ENCODE results near the gene MPHOSPH10.
"Not testable (repeated sequence)": the region's sequence is repeated elsewhere in the genome, so short reads cannot be mapped to it uniquely, and the experiment has no call there.

MPHOSPH10 gene

DNA sequence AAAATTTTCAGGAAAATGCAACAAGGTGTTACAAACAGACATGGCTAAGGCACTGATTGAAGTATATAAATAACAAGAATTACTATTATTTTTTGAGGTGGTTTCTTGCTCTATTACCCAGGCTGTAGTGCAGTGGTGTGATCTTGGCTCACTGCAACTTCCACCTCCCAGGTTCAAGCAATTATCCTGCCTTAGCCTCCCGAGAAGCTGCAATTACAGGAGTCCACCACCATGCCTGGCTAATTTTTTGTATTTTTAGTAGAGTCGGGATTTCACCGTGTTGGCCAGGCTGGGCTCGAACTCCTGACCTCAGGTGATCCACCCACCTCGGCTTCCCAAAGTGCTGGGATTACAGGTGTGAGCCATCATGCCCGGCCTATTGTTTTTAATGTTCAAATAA is 24.0 kb upstream of the MPHOSPH10 start:
- not testable (repeated sequence) for H3K27me3 Mint-ChIP-seq; H3K4me3 Mint-ChIP-seq; H3K27ac Mint-ChIP-seq; H3K9me3 Mint-ChIP-seq; DNase-seq; ATAC-seq (replicated peaks); H3K4me1 Mint-ChIP-seq
- H3K36me3 Mint-ChIP-seq: peaks cover 10 to 15% of the 10 kb centered on the region in 2 donors

DNA sequence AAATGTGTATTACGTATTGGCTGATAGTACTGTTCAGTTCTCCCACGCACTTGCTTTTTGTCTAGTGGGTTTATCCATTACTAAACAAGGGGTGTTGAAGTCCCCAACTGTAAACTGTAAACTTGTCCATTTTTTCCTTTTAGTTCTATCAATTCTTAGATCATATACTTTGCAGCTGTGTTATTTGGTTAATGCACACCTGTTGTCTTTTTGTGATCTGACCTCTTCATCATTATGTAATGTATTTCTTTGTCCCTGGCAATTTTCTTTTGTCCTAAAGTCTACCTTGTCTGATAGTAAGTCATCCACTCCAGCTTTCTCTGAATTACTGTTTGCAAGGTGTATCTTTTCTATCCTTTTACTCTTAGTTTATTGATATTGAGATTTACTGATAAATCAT is 22.3 kb upstream of the MPHOSPH10 start:
- Mint-ChIP-seq H3K27ac (no peak overlapping the region), H3K36me3 (peaks cover 10 to 19% of the 10 kb centered on the region in 2 donors), H3K27me3 (no peaks in the 10 kb centered on the region), H3K4me3 (no peak overlapping the region), H3K9me3 (peaks cover 4 to 5% of the 10 kb centered on the region in 2 donors), H3K4me1 (no peaks in the 10 kb centered on the region)
- ATAC-seq (replicated peaks) (no peak), DNase-seq (no peak)

DNA sequence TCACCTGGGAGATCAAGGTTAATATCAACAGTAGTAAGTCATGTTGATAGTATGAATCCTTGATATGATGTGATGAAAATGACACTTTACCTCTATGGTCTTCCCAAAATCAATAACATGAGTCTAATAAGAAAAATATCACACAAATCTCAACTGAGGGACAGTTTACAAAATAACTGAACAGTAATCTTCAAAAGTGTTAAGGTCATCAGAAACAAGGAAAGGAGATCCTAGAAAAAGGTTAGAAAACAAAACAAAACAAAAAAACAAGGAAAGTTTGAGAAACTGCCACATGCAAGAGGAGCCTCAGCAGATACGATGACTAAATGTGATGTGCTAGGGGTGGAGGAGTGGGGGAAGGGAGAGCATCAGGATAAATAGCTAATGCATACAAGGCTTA is 16.6 kb upstream of the MPHOSPH10 start:
- H3K36me3 Mint-ChIP-seq: peaks cover 23 to 41% of the 10 kb centered on the region in 2 donors
- DNase-seq (no peak), ATAC-seq (replicated peaks) (no peak)
- H3K4me3 Mint-ChIP-seq: no peak overlapping the region
- no peak overlapping the region for H3K27ac Mint-ChIP-seq
- H3K4me1 Mint-ChIP-seq: peaks cover 0 to 8% of the 10 kb centered on the region in 2 donors
- no peaks in the 10 kb centered on the region for H3K9me3 Mint-ChIP-seq
- H3K27me3 Mint-ChIP-seq: no peaks in the 10 kb centered on the region

DNA sequence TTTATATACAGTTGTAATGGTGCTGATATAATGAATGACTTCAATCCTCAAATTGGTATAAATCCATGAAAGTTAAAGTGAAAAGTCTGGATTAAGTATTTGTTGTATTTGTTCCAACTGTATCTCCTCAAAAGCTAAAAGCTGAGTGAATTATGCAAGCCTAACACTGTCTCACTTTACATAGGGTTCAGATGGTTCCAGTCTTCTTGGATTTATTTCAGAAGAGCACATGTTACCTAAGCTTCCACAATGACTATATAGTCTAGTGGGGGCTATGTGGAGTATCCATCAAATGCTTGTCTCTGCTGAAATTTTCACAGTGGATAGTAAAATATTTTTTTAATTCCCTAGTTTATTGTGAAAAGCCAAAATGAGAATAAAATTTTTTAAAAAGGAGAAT is 13.4 kb upstream of the MPHOSPH10 start:
- Mint-ChIP-seq H3K4me1 (peaks cover 0 to 9% of the 10 kb centered on the region in 2 donors), H3K36me3 (peaks cover 28 to 63% of the 10 kb centered on the region in 2 donors), H3K27me3 (no peaks in the 10 kb centered on the region), H3K4me3 (no peak overlapping the region), H3K9me3 (no peaks in the 10 kb centered on the region), H3K27ac (no peak overlapping the region)
- DNase-seq: no peak
- ATAC-seq (replicated peaks): no peak

DNA sequence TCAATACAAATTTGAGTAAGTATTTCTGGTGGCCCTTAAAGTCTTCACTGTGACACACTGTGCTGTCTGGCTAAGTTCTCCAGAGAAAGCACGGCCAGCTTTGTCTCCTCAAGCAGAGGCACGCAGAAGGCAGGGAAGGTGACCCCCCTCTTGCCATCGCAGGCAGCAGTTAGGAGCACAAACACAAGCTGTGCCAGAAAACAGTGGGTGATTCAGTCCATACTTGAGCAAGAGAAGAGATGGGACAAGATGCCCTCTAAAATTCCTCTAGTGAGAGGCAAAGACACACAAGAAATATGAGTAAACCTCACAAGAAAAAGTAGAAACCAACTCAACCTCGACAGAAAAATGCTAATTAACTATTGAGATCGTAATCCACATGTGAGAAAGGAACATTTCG is 10.2 kb upstream of the MPHOSPH10 start:
- Mint-ChIP-seq H3K4me3 (no peak overlapping the region), H3K27ac (no peak overlapping the region), H3K9me3 (peaks cover 0 to 3% of the 10 kb centered on the region in 2 donors), H3K27me3 (no peaks in the 10 kb centered on the region), H3K4me1 (peaks cover 0 to 9% of the 10 kb centered on the region in 2 donors), H3K36me3 (peaks cover 31 to 60% of the 10 kb centered on the region in 2 donors)
- DNase-seq: no peak
- ATAC-seq (replicated peaks): no peak

DNA sequence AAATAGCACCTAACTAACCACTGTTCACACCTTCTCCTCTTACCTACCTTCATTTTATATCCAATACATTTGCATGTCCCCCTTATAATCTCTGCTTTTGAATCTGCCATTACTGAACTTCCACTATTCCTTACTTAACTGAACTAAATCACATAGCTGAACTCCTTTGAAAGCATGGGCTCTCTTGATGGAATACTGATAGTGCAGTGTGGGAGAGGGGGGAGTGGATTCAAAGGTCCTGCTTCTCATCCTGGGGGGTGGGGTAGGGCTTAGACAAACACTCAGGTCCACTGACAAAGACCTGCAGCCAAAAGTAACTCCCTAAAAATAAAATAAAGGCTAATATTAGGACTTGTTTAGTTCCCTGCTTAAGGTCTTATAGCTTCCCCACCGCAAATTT is 9.0 kb upstream of the MPHOSPH10 start:
- ATAC-seq (replicated peaks) (no peak), DNase-seq (no peak)
- Mint-ChIP-seq H3K27me3 (no peaks in the 10 kb centered on the region), H3K27ac (no peak overlapping the region), H3K4me1 (peaks cover 2 to 9% of the 10 kb centered on the region in 2 donors), H3K36me3 (peaks cover 29 to 60% of the 10 kb centered on the region in 2 donors), H3K4me3 (no peak overlapping the region), H3K9me3 (peaks cover 0 to 3% of the 10 kb centered on the region in 2 donors)

DNA sequence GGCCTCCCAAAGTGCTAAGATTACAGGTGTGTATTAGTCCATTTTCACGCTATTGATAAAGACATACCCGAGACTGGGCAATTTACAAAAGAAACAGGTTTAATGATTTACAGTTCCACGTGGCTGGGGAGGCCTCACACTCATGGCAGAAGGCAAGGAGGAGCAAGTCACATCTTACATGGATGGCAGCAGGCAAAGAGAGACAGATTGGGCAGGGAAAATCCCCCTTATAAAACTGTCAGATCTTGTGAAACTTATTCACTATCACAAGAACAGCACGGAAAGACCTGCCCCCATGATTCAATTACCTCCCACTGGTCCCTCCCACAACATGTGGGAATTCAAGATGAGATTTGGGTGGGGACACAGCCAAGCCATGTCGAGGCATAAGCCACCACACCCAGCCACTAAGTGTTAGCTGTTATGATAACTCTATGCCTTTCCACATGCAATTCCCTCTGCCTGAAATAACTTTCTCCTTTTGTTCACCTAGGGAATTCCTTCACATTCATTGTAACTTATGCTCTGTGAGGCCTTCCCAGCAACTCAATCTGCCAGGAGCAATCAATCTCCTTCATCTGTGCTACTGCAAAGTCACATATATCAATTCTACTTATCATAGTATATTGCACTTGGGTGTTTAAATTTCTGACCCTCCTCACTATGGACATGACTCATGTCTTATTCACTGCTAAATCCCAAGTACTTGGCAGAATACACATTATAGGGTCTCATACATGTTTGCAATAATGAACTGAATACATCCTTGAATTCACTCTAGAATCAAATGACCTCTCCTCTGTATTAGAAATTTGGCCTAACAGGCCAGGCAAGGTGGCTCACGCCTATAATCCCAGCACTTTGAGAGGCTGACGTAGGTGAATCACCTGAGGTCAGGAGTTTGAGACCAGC is 7.8 kb upstream of the MPHOSPH10 start:
- DNase-seq: no peak
- Mint-ChIP-seq H3K4me1 (peaks cover 2 to 8% of the 10 kb centered on the region in 2 donors), H3K36me3 (peaks cover 28 to 55% of the 10 kb centered on the region in 2 donors), H3K27ac (no peak overlapping the region), H3K27me3 (no peaks in the 10 kb centered on the region), H3K9me3 (peaks cover 0 to 3% of the 10 kb centered on the region in 2 donors), H3K4me3 (no peak overlapping the region)
- ATAC-seq (replicated peaks): no peak

DNA sequence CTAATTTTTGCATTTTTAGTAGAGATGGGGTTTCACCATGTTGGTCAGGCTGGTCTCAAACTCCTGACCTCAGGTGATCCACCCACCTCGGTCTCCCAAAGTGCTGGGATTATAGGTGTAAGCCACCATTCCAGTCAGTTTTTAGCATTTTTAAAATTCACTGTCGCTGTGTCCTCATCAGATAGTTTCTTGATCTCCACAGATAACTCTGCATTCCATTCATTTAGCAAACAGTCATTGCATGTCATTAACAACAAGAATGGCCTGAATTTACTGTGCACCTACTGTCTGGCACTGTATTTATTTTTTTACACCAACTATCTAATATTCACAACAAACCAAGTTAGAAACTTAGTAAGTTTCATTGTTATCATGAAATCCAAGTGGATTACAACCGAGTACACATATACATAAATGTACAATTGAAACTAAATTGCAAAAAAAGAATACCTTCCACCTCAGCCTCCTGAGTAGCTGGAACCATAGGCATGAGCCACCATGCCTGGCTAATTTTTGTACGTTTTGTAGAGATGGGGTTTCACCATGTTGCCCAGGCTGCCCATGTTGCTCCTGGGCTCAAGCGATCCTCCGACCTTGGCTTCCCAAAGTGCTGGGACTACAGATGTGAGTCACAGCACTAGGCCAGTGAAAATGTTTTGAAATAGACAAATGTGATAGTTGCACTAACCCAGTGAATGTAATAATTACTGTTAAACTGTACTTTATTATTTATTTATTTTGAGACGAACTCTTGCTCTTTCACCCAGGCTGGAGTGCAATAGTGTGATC is 4.7 kb upstream of the MPHOSPH10 start:
- no peak overlapping the region for H3K4me3 Mint-ChIP-seq
- H3K27ac Mint-ChIP-seq: no peak overlapping the region
- no peak for DNase-seq
- no peaks in the 10 kb centered on the region for H3K27me3 Mint-ChIP-seq
- peaks cover 0 to 3% of the 10 kb centered on the region in 2 donors for H3K9me3 Mint-ChIP-seq
- no peak for ATAC-seq (replicated peaks)
- peaks cover 4 to 5% of the 10 kb centered on the region in 2 donors for H3K4me1 Mint-ChIP-seq
- H3K36me3 Mint-ChIP-seq: peaks cover 11 to 26% of the 10 kb centered on the region in 2 donors

DNA sequence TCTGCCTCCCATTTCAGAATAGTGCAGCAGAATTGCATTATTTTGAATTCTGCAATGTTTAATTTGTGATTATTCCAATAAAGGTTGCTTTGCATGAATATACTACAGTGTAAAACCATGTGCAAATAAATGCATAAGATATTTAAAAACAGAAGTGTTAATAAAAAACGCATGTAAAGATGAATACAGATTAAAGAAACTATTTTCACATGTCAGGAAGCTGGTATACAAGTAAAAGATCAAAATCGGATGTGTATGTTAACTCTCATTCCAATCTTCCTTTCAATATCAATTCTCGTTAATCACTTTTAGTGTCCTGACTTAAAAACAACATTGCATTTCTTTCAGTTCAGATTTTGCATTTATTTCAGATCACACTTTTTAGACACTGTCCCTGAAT is 3.5 kb upstream of the MPHOSPH10 start:
- H3K36me3 Mint-ChIP-seq: peaks cover 11 to 16% of the 10 kb centered on the region in 2 donors
- ATAC-seq (replicated peaks) (no peak), DNase-seq (no peak)
- H3K4me1 Mint-ChIP-seq: peaks cover 4 to 5% of the 10 kb centered on the region in 2 donors
- H3K27me3 Mint-ChIP-seq: no peaks in the 10 kb centered on the region
- H3K9me3 Mint-ChIP-seq: peaks cover 0 to 3% of the 10 kb centered on the region in 2 donors
- H3K4me3 Mint-ChIP-seq: no peak overlapping the region
- H3K27ac Mint-ChIP-seq: no peak overlapping the region

DNA sequence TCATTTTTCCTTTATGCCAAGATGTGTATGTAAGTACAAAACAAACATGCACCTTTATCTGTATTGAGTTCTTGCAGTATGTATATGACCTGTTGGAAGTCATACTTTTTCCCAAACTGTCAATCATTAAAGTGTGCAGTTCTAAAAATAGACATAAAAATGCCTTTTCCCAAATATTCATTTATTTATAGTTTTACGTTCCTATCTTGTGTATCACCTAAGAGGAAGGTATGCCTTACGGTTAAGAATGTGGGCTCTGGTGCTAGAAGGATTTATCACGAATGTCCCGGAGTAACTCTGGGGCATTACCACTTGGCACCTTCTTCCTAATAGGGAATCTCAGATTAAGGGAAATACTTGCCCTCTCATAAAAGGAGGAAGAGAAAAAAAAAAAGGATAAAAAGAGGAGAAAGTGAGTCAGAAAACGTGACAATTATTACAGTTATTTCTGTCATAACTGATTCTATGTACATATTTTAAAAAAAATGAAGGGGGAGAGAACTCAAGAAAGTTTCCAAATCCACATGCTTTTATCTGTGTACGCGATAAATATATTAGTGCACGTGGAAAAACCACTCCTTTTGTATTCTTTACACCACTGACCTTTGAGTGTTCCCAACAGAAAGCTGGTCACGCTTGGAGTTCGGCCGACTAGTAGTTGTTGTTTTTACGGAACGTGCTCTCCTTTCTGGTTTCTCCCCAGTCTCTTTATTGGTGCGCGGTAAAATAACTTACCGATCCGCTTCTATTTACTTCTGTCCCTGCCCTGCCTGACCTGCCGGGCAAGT is 1.1 kb upstream of the MPHOSPH10 start:
- DNase-seq (no peak), ATAC-seq (replicated peaks) (no peak)
- Mint-ChIP-seq H3K4me3 (no peak overlapping the region), H3K27me3 (no peaks in the 10 kb centered on the region), H3K4me1 (peaks cover 4 to 5% of the 10 kb centered on the region in 2 donors), H3K9me3 (no peaks in the 10 kb centered on the region), H3K27ac (no peak overlapping the region), H3K36me3 (peaks cover 0 to 4% of the 10 kb centered on the region in 2 donors)

DNA sequence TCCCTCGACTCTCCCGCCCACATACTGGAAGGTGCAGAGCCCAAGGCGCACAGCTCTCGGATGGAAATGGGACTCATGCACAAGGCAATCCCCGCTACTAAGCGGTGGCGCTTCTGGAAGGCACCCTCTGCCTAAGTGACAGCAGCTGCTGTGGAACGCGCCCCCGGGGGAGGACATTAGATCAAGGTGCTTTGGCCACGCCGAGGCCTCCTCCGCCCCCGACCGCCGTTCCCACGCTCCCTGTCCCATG is 607 bp upstream of the MPHOSPH10 start:
- no peak for DNase-seq
- ATAC-seq (replicated peaks): peak; percentile 52 to 55
- H3K4me1 Mint-ChIP-seq: peaks cover 4 to 5% of the 10 kb centered on the region in 2 donors
- H3K27me3 Mint-ChIP-seq: no peaks in the 10 kb centered on the region
- no peak overlapping the region for H3K27ac Mint-ChIP-seq
- H3K36me3 Mint-ChIP-seq: peaks cover 0 to 6% of the 10 kb centered on the region in 2 donors
- no peaks in the 10 kb centered on the region for H3K9me3 Mint-ChIP-seq
- no peak overlapping the region for H3K4me3 Mint-ChIP-seq

DNA sequence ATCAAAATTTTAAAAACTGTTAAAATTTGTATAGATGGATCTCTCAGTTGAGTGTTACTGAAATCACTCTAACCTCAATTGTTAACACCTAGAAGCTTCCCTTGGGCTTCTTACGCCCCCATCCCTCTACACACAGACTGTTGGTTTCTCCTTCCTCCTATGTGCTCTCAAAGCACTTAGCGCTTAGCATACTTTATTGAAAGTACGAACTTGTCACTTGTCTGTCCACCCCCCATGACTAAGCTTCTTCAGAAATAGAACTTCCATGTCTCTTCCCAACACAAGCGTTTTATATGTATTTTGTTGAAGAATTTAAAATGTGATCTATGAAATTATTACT is 441 bp downstream of the MPHOSPH10 start:
- Mint-ChIP-seq H3K9me3 (no peaks in the 10 kb centered on the region), H3K36me3 (peaks cover 0 to 2% of the 10 kb centered on the region in 2 donors), H3K27me3 (no peaks in the 10 kb centered on the region), H3K4me3 (no peak overlapping the region), H3K27ac (no peak overlapping the region), H3K4me1 (peaks cover 2 to 5% of the 10 kb centered on the region in 2 donors)
- peak; percentile 24 to 33 for ATAC-seq (replicated peaks)
- no peak for DNase-seq

DNA sequence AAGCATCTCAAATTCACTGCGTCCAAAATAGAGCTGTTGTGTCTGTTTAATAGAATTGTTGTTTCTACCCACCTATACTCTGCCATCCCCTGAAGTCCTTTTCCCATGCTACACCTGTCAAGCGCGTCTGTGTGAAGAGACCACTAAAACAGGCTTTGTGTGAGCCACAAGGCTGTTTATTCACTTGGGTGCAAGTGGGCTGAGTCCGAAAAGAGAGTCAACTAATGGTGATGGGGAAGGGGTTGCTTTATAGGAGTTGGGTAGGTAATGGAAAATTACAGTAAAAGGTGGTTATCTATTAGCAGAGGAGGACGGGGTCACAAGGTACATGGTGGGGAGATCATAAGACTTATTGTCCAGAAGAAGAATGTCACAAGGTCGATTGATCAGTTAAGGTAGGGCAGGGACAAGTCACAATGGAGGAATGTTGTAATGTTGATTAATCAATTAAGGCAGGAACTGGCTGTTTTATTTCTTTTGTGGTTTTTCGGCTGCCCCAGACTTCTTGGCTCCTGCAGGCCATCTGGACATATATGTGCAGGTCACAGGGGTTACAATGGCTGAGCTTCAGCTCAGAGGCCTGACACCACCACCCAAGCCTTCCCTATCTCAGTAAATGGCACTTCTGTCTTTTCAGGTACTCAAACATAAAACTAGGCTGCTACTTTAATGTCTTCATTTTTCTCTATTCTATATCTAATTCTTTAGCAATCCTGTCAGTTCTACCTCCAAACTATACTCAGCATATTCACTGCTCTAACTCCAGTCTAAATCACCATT is 1.1 kb downstream of the MPHOSPH10 start:
- not testable (repeated sequence) for H3K27ac Mint-ChIP-seq; H3K9me3 Mint-ChIP-seq; H3K4me1 Mint-ChIP-seq; H3K36me3 Mint-ChIP-seq; H3K27me3 Mint-ChIP-seq; DNase-seq; ATAC-seq (replicated peaks); H3K4me3 Mint-ChIP-seq

DNA sequence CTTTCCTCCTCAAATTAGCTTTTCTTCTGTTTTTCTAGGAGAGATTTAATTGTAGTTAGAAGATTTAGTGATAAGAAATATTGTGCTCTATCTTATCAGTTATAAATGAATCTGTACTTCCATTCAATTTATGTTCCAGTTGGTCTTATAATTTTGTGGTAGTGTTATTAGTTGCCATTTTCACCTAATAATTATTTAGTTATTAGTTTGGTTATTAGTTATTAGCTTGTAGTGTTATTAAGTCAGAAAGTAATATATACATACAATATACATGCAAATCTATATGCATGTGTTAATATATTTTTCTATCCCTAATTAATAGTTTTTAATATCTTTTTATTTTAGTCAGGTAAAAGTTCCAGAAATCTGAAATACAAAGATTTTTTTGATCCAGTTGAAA is 3.2 kb downstream of the MPHOSPH10 start:
- DNase-seq: no peak
- no peak overlapping the region for H3K4me3 Mint-ChIP-seq
- no peaks in the 10 kb centered on the region for H3K27me3 Mint-ChIP-seq
- H3K9me3 Mint-ChIP-seq: no peaks in the 10 kb centered on the region
- H3K27ac Mint-ChIP-seq: no peak overlapping the region
- no peak for ATAC-seq (replicated peaks)
- peaks cover 9 to 17% of the 10 kb centered on the region in 2 donors for H3K36me3 Mint-ChIP-seq
- H3K4me1 Mint-ChIP-seq: peaks cover 0 to under 1% of the 10 kb centered on the region in 2 donors
